GM23338 (cell line): ENCODE results near the gene UBAP1L. TPM values are rescaled to one million over a fixed set of nuclear protein-coding genes. Genes with fewer than 3 reads are reported as not detected.

Experiments used
- ATAC-seq: fragments of 200-7000 bp; cut with Tn5 transposase; 3 replicates; pipeline ENCODE4 v1.9.1; 2020
- DNase-seq: peaks from one replicate; pipeline ENCODE4 v3.0.0-alpha.2; 2015; ENCODE audit warnings: low spot score
- H2AFZ ChIP-seq: fragments of 200-600 bp; sonication (generic); 2 replicates; pipeline ENCODE4 v1.8.0; 2016; ENCODE audit warnings: antibody characterized with exemption, mild to moderate bottlenecking, moderate library complexity
- H3F3A ChIP-seq: fragments of 200-600 bp; sonication (generic); replicated peaks from 2 replicates; pipeline ENCODE4 v1.8.0; 2017; ENCODE audit warnings: antibody characterized with exemption, mixed run types, low read depth
- H3K27ac ChIP-seq: fragments of 200-600 bp; sonication (generic); 2 replicates; pipeline ENCODE4 v1.6.1; 2016; ENCODE audit warnings: low read depth
- H3K27me3 ChIP-seq: fragments of 200-600 bp; sonication (generic); 2 replicates; pipeline ENCODE4 v1.8.0; 2016; ENCODE audit warnings: mild to moderate bottlenecking, mixed run types, moderate library complexity; ENCODE audit not compliant: insufficient read depth
- H3K36me3 ChIP-seq: fragments of 200-600 bp; sonication (generic); 2 replicates; pipeline ENCODE4 v1.8.0; 2016; ENCODE audit warnings: mild to moderate bottlenecking; ENCODE audit not compliant: insufficient read depth
- H3K4me1 ChIP-seq: fragments of 200-600 bp; sonication (generic); 2 replicates; pipeline ENCODE4 v1.8.0; 2016; ENCODE audit warnings: mild to moderate bottlenecking, moderate library complexity; ENCODE audit not compliant: insufficient read depth
- H3K4me2 ChIP-seq: fragments of 200-600 bp; sonication (generic); 2 replicates; pipeline ENCODE4 v1.7.1; 2017; ENCODE audit warnings: mixed run types
- H3K4me3 ChIP-seq: fragments of 200-600 bp; sonication (generic); 2 replicates; pipeline ENCODE4 v1.6.1; 2016; ENCODE audit warnings: mixed run types
- H3K79me2 ChIP-seq: fragments of 200-600 bp; sonication (generic); replicated peaks from 2 replicates; pipeline ENCODE4 v1.8.0; 2017; ENCODE audit warnings: mild to moderate bottlenecking; ENCODE audit not compliant: insufficient read depth
- H3K9me2 ChIP-seq: fragments of 200-600 bp; sonication (generic); 2 replicates; pipeline ENCODE4 v1.8.0; 2017; ENCODE audit not compliant: insufficient read depth
- H4K20me1 ChIP-seq: fragments of 200-600 bp; sonication (generic); replicated peaks from 2 replicates; pipeline ENCODE4 v1.8.0; 2017; ENCODE audit warnings: mild to moderate bottlenecking; ENCODE audit not compliant: insufficient read depth
- H3K27ac Mint-ChIP-seq: 2 replicates; pipeline ENCODE4 v1.8.0; 2020; ENCODE audit warnings: inconsistent platforms, mild to moderate bottlenecking, moderate library complexity, mixed read lengths
- H3K27me3 Mint-ChIP-seq: 3 replicates; pipeline ENCODE4 v1.8.0; 2022; ENCODE audit warnings: low read depth, mild to moderate bottlenecking, moderate library complexity, mixed read lengths, inconsistent platforms; ENCODE audit not compliant: insufficient read depth, poor library complexity
- H3K36me3 Mint-ChIP-seq: 3 replicates; pipeline ENCODE4 v1.8.0; 2021; ENCODE audit warnings: low read depth, mild to moderate bottlenecking, inconsistent platforms, moderate library complexity, mixed read lengths
- H3K4me1 Mint-ChIP-seq: 3 replicates; pipeline ENCODE4 v1.8.0; 2020; ENCODE audit warnings: mild to moderate bottlenecking, inconsistent platforms, mixed read lengths
- H3K4me3 Mint-ChIP-seq: 3 replicates; pipeline ENCODE4 v1.8.0; 2021; ENCODE audit warnings: moderate library complexity, mild to moderate bottlenecking, inconsistent platforms, mixed read lengths
- H3K9me3 Mint-ChIP-seq: 3 replicates; pipeline ENCODE4 v1.8.0; 2020; ENCODE audit warnings: moderate library complexity, mild to moderate bottlenecking, inconsistent platforms, mixed read lengths
- CREB1 ChIP-seq: fragments of 250-450 bp; sonication (Bioruptor Pico); IDR thresholded peaks from 2 replicates; pipeline ENCODE4 v1.5.0; 2020; ENCODE audit warnings: low read depth, mild to moderate bottlenecking, moderate library complexity
- ETS1 ChIP-seq: IDR thresholded peaks from 2 replicates; pipeline ENCODE4 v1.6.1; 2016; ENCODE audit warnings: antibody characterized with exemption
- EZH2 ChIP-seq: fragments of 200-600 bp; sonication (generic); IDR thresholded peaks from one replicate; pipeline ENCODE4 v1.8.0; 2017; ENCODE audit warnings: antibody characterized with exemption, mild to moderate bottlenecking, low read depth; ENCODE audit not compliant: unreplicated experiment
- EZH2phosphoT487 ChIP-seq: fragments of 200-600 bp; sonication (generic); IDR thresholded peaks from one replicate; pipeline ENCODE4 v1.8.1; 2018; ENCODE audit warnings: antibody characterized with exemption; ENCODE audit not compliant: unreplicated experiment
- JUNB ChIP-seq: IDR thresholded peaks from one replicate; pipeline ENCODE4 v1.6.1; 2016; ENCODE audit warnings: antibody characterized with exemption; ENCODE audit not compliant: unreplicated experiment
- NANOG ChIP-seq: IDR thresholded peaks from 2 replicates; pipeline ENCODE4 v1.6.1; 2016; ENCODE audit warnings: antibody characterized with exemption, borderline replicate concordance
- POLR2AphosphoS5 ChIP-seq: IDR thresholded peaks from 2 replicates; pipeline ENCODE4 v1.6.1; 2016; ENCODE audit warnings: antibody characterized with exemption, low read depth
- STAT1 ChIP-seq: IDR thresholded peaks from one replicate; pipeline ENCODE4 v1.6.1; 2016; ENCODE audit warnings: antibody characterized with exemption; ENCODE audit not compliant: unreplicated experiment
- ZNF114 ChIP-seq: fragments of 250-450 bp; sonication (Bioruptor Pico); IDR thresholded peaks from 2 replicates; pipeline ENCODE4 v1.5.0; 2020; ENCODE audit warnings: mild to moderate bottlenecking, moderate library complexity
- ZNF331 ChIP-seq: fragments of 250-450 bp; sonication (Bioruptor Pico); IDR thresholded peaks from 2 replicates; pipeline ENCODE4 v1.5.0; 2020; ENCODE audit warnings: low read depth, mild to moderate bottlenecking, moderate library complexity
- ZNF462 ChIP-seq: fragments of 250-450 bp; sonication (Bioruptor Pico); IDR thresholded peaks from 2 replicates; pipeline ENCODE4 v1.5.0; 2020; ENCODE audit warnings: mild to moderate bottlenecking, moderate library complexity
- polyA plus RNA-seq: library from polyadenylated mRNA; unstranded; fragments of >200 nt; fragmentation: Nextera tagmentation; extraction: Ambion mirVana; gene quantifications from 2 replicates; pipeline ENCODE4 v1.2.1, GENCODE V29; 2016
- total RNA-seq: library from RNA; depleted of rRNA; stranded (reverse); fragments of >200 nt; shearing (Covaris generic); gene quantifications from 2 replicates; pipeline ENCODE4 v1.2.3, GENCODE V29; 2014
- TF ChIP-seq, protein P1 (sequence below), 2 experiments: fragments of 200-600 bp in 1 of 2; sonication (generic) in 1 of 2; conservative IDR thresholded peaks; 2 replicates each; pipeline versions ENCODE4 v1.5.1 to v1.6.1; 2016 to 2017; ENCODE audit warnings: antibody characterized with exemption in 2 of 2, low read depth in 2 of 2, mild to moderate bottlenecking in 2 of 2, moderate library complexity in 1 of 2
- TF ChIP-seq, protein P2 (sequence below): IDR thresholded peaks from one replicate; pipeline ENCODE4 v1.6.1; 2018; ENCODE audit warnings: antibody characterized with exemption; ENCODE audit not compliant: unreplicated experiment

UBAP1L gene
- total and polyA plus RNA-seq, 2 experiments from 2014 or later = 0.53 to 1.5 TPM

DNA sequence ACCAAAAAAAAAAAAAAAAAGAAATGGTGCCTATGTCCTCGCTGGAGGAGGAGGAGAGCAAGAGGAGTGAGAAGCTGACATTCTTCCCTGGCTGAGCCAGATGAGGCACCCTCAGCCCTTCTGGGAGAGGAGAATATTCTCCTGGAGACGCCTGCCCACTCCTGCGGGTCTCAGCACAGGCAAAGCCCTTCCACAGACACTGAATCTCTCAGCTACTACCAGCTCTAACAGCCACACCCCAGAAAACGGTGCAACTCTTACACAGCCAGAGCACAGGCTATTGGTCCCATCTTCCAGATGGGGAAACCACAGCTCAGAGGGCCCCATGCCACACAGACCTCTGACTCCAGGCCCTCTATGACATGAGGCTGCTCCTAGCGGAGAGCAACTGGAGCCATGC lies 52.9 kb downstream of the UBAP1L start:
- H3K27ac Mint-ChIP-seq = no peak overlapping the region
- H3K27ac ChIP-seq = no peak overlapping the region
- peaks cover 6% of the 10 kb centered on the region for H3K27me3 ChIP-seq

More for the DNA sequence above, 52.9 kb downstream of the UBAP1L start:
- no peaks in the 10 kb centered on the region for H3F3A ChIP-seq
- no peak for ATAC-seq
- no peaks in the 10 kb centered on the region; the same call in 2 of the 3 replicates for H3K36me3 Mint-ChIP-seq
- no peak overlapping the region for H3K4me2 ChIP-seq
- no peaks in the 10 kb centered on the region for H3K9me2 ChIP-seq
- H3K9me3 Mint-ChIP-seq = no peaks in the 10 kb centered on the region
- no peak overlapping the region for H2AFZ ChIP-seq
- H3K4me3 Mint-ChIP-seq = no peak overlapping the region
- H3K4me1 Mint-ChIP-seq = peaks cover 12% of the 10 kb centered on the region
- 0 out of 2 replicates have a peak, but pooled peaks cover 3% of the 10 kb centered on the region for H4K20me1 ChIP-seq
- no peaks in the 10 kb centered on the region for H3K36me3 ChIP-seq
- no peak overlapping the region for H3K4me3 ChIP-seq
- no peak for DNase-seq
- H3K27me3 Mint-ChIP-seq = peaks cover 7% of the 10 kb centered on the region
- peaks cover 17% of the 10 kb centered on the region for H3K4me1 ChIP-seq
- H3K79me2 ChIP-seq = no peaks in the 10 kb centered on the region
- TF ChIP-seq JUNB (no peak), EZH2 (no peak), CREB1 (no peak), ZNF462 (CRISPR knock-in tag) (no peak), ZNF114 (CRISPR knock-in tag) (no peak), ETS1 (no peak), ZNF331 (no peak), STAT1 (no peak), NANOG (no peak), EZH2phosphoT487 (no peak), POLR2AphosphoS5 (no peak)
- TF ChIP-seq, protein P1, sequence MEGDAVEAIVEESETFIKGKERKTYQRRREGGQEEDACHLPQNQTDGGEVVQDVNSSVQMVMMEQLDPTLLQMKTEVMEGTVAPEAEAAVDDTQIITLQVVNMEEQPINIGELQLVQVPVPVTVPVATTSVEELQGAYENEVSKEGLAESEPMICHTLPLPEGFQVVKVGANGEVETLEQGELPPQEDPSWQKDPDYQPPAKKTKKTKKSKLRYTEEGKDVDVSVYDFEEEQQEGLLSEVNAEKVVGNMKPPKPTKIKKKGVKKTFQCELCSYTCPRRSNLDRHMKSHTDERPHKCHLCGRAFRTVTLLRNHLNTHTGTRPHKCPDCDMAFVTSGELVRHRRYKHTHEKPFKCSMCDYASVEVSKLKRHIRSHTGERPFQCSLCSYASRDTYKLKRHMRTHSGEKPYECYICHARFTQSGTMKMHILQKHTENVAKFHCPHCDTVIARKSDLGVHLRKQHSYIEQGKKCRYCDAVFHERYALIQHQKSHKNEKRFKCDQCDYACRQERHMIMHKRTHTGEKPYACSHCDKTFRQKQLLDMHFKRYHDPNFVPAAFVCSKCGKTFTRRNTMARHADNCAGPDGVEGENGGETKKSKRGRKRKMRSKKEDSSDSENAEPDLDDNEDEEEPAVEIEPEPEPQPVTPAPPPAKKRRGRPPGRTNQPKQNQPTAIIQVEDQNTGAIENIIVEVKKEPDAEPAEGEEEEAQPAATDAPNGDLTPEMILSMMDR (conservative IDR thresholded peaks at IDR 0.05; ENCODE audit: low read depth in 2 of 2) = no peak
- TF ChIP-seq, protein P2, sequence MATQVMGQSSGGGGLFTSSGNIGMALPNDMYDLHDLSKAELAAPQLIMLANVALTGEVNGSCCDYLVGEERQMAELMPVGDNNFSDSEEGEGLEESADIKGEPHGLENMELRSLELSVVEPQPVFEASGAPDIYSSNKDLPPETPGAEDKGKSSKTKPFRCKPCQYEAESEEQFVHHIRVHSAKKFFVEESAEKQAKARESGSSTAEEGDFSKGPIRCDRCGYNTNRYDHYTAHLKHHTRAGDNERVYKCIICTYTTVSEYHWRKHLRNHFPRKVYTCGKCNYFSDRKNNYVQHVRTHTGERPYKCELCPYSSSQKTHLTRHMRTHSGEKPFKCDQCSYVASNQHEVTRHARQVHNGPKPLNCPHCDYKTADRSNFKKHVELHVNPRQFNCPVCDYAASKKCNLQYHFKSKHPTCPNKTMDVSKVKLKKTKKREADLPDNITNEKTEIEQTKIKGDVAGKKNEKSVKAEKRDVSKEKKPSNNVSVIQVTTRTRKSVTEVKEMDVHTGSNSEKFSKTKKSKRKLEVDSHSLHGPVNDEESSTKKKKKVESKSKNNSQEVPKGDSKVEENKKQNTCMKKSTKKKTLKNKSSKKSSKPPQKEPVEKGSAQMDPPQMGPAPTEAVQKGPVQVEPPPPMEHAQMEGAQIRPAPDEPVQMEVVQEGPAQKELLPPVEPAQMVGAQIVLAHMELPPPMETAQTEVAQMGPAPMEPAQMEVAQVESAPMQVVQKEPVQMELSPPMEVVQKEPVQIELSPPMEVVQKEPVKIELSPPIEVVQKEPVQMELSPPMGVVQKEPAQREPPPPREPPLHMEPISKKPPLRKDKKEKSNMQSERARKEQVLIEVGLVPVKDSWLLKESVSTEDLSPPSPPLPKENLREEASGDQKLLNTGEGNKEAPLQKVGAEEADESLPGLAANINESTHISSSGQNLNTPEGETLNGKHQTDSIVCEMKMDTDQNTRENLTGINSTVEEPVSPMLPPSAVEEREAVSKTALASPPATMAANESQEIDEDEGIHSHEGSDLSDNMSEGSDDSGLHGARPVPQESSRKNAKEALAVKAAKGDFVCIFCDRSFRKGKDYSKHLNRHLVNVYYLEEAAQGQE = no peak
